Measurements from ENCODE around the gene UGT1A6.
"Not testable (repeated sequence)": the region's sequence is repeated elsewhere in the genome, so short reads cannot be mapped to it uniquely, and the experiment has no call there.

The UGT1A6 gene

DNA sequence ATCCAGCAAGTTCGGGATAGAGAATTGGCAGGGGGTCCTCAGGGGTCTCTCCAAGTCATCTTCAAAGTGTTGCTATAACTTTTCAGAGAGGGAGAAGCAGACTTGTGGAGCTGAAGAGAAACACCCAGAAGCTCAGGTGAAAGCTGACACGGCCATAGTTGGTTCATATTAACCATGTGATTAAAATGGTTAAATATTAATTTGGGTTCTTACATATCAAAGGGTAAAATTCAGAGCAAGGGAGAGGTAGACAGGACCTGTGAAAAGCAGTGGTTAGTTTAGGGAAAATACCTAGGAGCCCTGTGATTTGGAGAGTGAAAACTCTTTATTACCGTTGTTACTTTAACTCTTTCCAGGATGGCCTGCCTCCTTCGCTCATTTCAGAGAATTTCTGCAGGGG is at the start of gene UGT1A6:
UGT1A6 (plus strand) TSS at position 243 of the 400 bp plus-strand sequence; CDS start at position 358, 115 bp downstream.
- DNase-seq = no peak

- no peak for DNase-seq
Measured at GRCh38 chr2:233643128-233643527, 49.6 kb upstream of the UGT1A6 start.

DNA sequence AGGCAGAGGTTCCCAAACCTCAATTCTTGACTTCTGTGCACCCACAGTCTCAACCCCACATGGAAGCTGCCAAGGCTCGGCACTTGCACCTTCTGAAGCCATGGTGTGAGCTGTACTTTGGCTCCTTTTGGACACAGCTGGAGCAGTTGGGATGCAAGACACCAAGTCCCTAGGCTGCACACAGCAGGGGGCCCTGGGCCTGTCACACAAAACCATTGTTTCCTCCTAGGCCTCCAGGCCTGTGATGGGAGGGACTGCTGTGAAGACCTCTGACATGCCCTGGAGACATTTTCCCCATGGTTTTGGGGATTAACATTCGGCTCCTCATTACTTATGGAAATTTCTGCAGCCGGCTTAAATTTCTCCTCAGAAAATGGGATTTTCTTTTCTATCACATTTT is 46.7 kb upstream of the UGT1A6 start:
- not testable (repeated sequence) for DNase-seq

DNA sequence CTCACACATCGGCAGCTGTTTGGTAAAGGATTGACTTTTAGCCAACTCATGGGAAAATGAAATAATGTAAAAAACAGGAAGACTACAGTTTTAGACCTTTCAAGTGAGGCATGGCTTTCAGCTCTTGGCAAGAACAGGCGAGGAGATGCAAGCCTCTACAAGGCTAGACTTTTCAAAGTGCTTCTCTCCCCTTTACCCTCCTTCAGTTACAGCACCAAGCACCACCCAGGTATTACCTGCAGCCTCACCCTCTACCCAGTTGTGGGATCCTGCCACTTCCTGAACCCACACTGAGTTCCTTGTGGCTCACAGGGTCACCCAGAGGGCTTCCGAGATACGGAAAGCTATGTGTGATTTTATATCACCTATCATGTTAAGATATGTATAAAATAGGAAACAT is 41.7 kb upstream of the UGT1A6 start:
- no peak for DNase-seq

DNA sequence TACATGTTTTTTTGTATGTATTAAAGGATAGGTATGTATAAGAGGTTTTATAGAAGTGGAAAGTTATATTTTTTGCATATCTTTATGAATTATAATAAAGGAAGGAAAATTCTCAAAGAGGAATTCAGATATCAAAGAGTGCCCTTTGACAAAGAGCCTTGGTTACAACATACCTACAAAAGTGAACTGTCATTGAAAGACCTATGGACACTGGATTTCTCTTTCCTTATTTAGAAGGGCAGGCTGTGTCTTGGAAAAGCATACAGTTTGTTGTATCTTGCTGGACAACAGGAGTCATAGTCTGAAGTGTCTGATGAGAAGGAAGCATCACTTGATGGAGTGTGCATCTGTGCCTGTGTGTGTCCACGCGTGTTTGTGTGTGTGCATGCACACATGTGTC is 41.3 kb upstream of the UGT1A6 start:
- DNase-seq = no peak

DNA sequence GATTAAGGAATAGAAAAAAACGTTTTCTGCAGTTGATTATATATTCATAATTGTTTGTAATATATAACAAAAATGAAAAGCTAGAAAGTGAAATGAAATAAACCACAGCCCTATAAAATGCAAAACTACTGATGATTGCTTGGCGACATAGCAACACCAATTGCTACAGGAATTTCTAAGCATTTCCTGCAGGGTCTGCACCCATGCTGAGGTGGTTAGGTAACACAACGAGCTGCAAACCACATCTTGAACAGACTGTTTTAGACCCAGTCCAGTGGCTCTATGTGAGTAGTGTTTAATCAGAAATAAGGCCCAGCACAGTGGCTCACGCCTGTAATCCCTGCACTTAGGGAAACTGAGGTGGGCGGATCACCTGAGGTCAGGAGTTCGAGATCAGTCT is 38.2 kb upstream of the UGT1A6 start:
- DNase-seq = no peak

DNA sequence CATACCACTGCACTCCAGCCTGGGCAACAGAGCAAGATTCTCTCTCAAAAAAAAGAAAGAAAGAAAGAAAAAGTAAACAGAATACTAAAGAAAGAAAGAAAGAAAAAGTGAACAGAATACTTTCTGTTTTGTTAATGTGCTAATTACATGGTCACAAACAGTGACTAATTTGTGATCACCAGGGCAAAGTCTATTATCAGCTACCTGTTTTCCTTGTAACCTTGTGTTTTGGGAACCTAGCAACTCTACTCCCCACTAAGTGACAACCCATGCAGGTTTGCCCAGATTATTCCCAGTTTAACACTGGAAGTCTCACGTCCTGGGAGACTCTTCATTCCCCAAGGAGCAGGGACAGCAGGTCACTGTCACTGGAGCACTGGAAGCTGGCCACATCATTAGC is 37.6 kb upstream of the UGT1A6 start:
- no peak for DNase-seq

DNA sequence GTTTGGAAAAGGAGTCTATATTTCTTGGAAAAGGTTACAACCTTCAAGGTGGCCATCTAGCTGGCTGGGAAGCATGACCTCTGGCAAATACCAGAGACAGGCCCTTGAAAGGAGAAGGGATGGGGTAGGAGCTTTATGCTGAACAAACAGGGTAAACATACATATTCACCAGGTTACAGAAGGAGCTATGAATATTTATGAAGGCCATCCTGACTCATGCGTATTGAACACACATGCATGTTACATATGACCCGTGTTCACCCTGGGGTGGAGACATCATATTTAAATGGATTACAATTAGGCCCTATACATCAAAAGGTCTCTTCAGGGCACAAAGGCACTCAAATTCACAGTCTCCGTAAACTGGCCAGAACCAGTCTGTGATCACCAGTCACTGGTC is 36.7 kb upstream of the UGT1A6 start:
- DNase-seq = not testable (repeated sequence)

- DNase-seq = no peak
Measured at GRCh38 chr2:233656443-233656842, 36.2 kb upstream of the UGT1A6 start.

GRCh38 chr2:233658610-233659009 is 34.1 kb upstream of the UGT1A6 start:
- no peak for DNase-seq

DNA sequence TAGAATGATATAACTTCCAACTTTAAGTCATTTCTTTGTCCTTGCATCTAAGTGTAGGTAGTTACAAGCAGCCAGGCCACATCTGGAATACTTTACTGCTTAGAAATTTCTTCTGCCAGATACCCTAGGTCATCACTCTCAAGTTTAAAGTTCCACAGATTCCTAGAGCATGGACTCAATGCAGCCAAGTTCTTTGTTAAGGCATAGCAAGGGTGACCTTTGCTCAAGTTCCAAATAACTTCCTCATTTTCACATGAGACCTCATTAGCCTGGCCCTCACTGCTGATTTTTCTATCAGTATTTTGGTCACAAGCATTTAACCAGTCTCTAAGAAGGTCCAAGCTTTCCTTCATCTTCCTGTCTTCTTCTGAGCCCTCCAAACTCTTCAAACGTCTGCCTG is 28.8 kb upstream of the UGT1A6 start:
- no peak for DNase-seq

GRCh38 chr2:233668605-233669260 is 24.0 kb upstream of the UGT1A6 start:
- no peak for DNase-seq

DNA sequence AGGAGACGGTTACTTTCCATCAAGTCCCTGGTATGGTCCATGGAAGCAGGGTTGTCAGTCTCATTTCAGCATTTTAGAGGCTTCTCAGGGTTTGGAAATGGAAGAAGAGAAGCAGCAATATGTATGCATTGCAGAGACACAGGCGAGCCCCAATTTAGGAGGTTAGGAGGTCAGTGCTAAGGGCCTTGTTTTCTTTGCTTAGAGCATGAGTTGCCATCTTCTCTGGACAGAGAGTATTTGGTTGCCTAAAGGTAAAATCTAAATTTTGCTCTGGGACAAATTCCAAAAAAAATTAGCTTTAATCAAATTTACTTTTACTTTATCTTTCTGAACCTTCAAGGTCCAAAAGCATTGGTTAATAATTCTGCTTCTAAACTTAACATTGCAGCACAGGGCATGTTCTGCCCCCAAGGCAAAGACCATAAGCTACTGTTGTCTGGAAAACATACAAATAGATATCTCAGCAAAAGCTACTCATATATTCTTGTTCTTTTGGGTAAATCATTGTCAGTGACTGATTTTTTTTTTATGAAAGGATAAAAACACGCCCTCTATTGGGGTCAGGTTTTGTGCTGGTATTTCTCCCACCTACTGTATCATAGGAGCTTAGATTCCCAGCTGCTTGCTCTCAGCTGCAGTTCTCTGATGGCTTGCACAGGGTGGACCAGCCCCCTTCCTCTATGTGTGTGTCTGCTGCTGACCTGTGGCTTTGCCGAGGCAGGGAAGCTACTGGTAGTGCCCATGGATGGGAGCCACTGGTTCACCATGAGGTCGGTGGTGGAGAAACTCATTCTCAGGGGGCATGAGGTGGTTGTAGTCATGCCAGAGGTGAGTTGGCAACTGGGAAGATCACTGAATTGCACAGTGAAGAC is 21.2 kb upstream of the UGT1A6 start, which contains the start of gene UGT1A9:
UGT1A9 (plus strand) TSS at position 609 of the 872 bp plus-strand sequence; CDS start at position 646, 37 bp downstream.
- DNase-seq = no peak

GRCh38 chr2:233672886-233673285 is 19.8 kb upstream of the UGT1A6 start:
- DNase-seq = no peak

- DNase-seq = no peak
Measured at GRCh38 chr2:233673896-233674295, 18.8 kb upstream of the UGT1A6 start.

GRCh38 chr2:233674314-233674713 is 18.4 kb upstream of the UGT1A6 start:
- DNase-seq = no peak

- no peak for DNase-seq
Measured at GRCh38 chr2:233674995-233675394, 17.7 kb upstream of the UGT1A6 start.

DNA sequence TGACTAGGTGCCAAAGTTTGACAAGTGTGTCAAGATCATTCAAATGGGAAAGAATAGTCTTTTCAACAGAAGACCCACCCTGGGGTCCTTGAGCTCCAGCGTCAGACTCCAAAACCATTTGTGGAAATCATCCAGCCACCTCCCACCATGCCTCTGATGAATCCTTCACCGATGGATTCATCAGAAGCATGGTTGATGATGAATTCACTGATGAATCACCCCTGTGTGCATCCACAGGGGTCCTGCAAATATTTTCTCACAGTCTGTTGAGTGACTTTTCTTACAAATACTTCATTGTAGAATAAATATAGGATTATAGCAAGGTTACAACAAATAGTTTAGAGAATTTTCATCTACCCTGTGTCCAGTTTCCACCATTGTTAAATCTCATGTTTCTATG is 16.6 kb upstream of the UGT1A6 start:
- DNase-seq = no peak

GRCh38 chr2:233679196-233679595 is 13.5 kb upstream of the UGT1A6 start:
- no peak for DNase-seq

DNA sequence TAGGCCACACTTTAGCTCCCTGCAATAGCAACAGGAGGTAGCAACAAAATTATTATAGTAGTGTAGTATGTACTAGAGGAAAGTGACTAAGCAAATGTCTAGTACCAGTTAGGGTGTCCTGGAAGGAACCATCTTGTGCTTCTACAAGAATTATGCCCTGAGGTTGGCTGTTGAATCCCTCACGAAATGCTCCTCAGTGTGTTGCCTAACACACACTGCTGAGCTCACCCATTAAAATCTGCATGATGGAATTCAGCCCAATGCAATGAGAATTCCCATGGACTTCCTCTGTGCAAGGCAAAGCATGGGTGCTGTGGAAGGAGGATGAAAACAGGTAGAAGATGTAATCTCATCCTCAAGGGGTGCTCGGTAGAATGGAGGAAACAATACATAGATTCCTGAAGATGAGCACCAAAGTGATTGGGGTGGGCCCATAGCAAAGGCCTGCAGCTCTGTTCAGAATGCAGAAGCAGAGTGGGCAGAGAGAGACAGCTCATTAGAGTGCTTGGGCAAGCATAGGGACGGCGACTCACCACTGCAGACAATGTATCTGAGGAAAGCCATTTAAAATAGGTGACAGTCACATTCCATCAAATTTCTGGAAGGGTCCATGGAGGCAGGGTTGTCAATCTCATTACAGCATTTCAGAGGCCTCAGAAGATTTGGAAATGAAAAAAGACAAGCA is 12.2 kb upstream of the UGT1A6 start:
- DNase-seq = no peak

DNA sequence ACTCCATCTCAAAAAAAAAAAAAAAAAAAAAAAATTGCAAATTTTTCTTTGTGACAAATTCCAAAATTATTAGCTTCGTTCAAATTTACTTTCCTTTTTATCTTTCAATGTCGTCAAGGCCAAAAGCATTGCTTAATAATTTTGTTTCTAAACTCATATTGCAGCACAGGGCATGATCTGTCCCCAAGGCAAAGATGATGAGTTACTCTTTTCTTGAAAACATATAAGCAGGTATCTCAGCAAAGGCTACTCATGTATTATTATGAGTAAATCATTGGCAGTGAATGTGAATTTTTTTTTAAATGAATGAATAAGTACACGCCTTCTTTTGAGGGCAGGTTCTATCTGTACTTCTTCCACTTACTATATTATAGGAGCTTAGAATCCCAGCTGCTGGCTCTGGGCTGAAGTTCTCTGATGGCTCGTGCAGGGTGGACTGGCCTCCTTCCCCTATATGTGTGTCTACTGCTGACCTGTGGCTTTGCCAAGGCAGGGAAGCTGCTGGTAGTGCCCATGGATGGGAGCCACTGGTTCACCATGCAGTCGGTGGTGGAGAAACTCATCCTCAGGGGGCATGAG is 11.1 kb upstream of the UGT1A6 start, which contains the start of gene UGT1A7:
UGT1A7 (plus strand) TSS at position 381 of the 579 bp plus-strand sequence; CDS start at position 418, 37 bp downstream.
- DNase-seq = no peak

DNA sequence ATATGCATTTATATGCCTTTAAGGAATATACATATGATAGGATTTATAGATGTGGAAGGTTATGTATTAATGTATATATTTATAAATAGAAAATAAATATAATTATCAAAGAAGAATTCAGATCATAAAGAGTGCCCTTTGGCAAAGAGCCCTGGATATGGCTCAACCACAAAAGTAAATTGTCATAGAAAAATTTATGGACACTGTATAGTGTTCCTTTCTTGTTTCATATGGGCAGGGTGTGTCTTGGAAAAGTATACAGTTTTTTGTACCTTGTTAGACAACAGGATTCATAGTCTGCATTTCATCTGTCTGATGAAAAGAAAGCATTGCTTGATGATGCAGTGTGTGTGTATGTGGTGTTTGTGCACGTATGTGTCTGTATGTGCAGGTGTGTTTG is 8.1 kb upstream of the UGT1A6 start:
- DNase-seq = no peak

- DNase-seq = no peak
Measured at GRCh38 chr2:233686928-233687327, 5.8 kb upstream of the UGT1A6 start.
